Right atrium auricular region (tissue), 2 donors: Measurements from ENCODE around the gene DNAAF5. TPM values are rescaled to one million over a fixed set of nuclear protein-coding genes. Genes with fewer than 3 reads are reported as not detected.

ENCODE experiments used
- DNase-seq: peaks from one replicate; pipeline ENCODE4 v3.0.0-alpha.2; 2019; ENCODE audit warnings: low spot score
- H3K27ac ChIP-seq, 2 donors: fragments of 200-600 bp; sonication (generic); 1 replicate in 1 of 2; 2 replicates in 1 of 2; pipeline ENCODE4 v1.5.1; 2016 to 2019
- H3K27me3 ChIP-seq, 2 donors: fragments of 200-600 bp; sonication (generic); one replicate each; pipeline versions ENCODE4 v1.5.1 to v1.6.0; 2017 to 2019
- H3K36me3 ChIP-seq: fragments of 200-600 bp; sonication (generic); one replicate; pipeline ENCODE4 v1.5.1; 2016
- H3K4me1 ChIP-seq, 2 donors: fragments of 200-600 bp; sonication (generic); one replicate each; pipeline versions ENCODE4 v1.5.1 to v1.6.0; 2017 to 2019
- H3K4me3 ChIP-seq, 2 donors: fragments of 200-600 bp; sonication (generic); 1 replicate in 1 of 2; 2 replicates in 1 of 2; pipeline ENCODE4 v1.5.1; 2017 to 2019; ENCODE audit warnings: mild to moderate bottlenecking in 1 of 2, moderate library complexity in 1 of 2
- H3K9me3 ChIP-seq, 2 donors: fragments of 200-600 bp; sonication (generic); one replicate each; pipeline ENCODE4 v1.5.1; 2019
- CTCF ChIP-seq, 2 donors: fragments of 200-600 bp; sonication (generic); IDR thresholded peaks; one replicate each; pipeline ENCODE4 v1.5.1; 2019; ENCODE audit warnings: antibody characterized with exemption in 2 of 2
- total RNA-seq, 2 donors: library from RNA; depleted of rRNA; stranded (reverse); fragments of >200 nt; gene quantifications; one replicate each; pipeline ENCODE4 v1.1.0, GENCODE V29; 2016

The DNAAF5 gene
- total RNA-seq, 2 donors from 2014 or later = 19.0 to 35.5 TPM

GRCh38 chr7:774161-775109, 47.9 kb downstream of the DNAAF5 start:
- peaks cover 13% of the 10 kb centered on the region for H3K36me3 ChIP-seq
- no peak overlapping the region for H3K27ac ChIP-seq
- no peak for DNase-seq
- H3K4me3 ChIP-seq = no peak overlapping the region
- TF ChIP-seq CTCF (IDR thresholded peaks at IDR 0.05) = peak; percentile 96 to 98
- peaks cover 0 to 26% of the 10 kb centered on the region in 2 donors for H3K4me1 ChIP-seq
- no peaks in the 10 kb centered on the region for H3K27me3 ChIP-seq
- no peaks in the 10 kb centered on the region for H3K9me3 ChIP-seq

- H3K36me3 ChIP-seq = peaks cover 13% of the 10 kb centered on the region
Observed at GRCh38 chr7:776381-776780, 49.9 kb downstream of the DNAAF5 start.

GRCh38 chr7:776992-777727, 50.7 kb downstream of the DNAAF5 start:
- no peaks in the 10 kb centered on the region for H3K27me3 ChIP-seq
- H3K36me3 ChIP-seq = peaks cover 13% of the 10 kb centered on the region
- no peaks in the 10 kb centered on the region for H3K9me3 ChIP-seq
- no peak for TF ChIP-seq CTCF (IDR thresholded peaks at IDR 0.05)
- no peak for DNase-seq
- H3K4me3 ChIP-seq = no peak overlapping the region
- H3K27ac ChIP-seq = no peak overlapping the region
- peaks cover 0 to 17% of the 10 kb centered on the region in 2 donors for H3K4me1 ChIP-seq

More at GRCh38 chr7:776381-776780, 49.9 kb downstream of the DNAAF5 start:
- DNase-seq = no peak
- no peaks in the 10 kb centered on the region for H3K27me3 ChIP-seq
- TF ChIP-seq CTCF (IDR thresholded peaks at IDR 0.05) = no peak
- H3K9me3 ChIP-seq = no peaks in the 10 kb centered on the region
- no peak overlapping the region for H3K4me3 ChIP-seq
- no peak overlapping the region for H3K27ac ChIP-seq
- peaks cover 0 to 24% of the 10 kb centered on the region in 2 donors for H3K4me1 ChIP-seq

- DNase-seq = no peak
- Histone ChIP-seq H3K4me1 (peaks cover 0 to 17% of the 10 kb centered on the region in 2 donors), H3K27ac (no peak overlapping the region), H3K9me3 (no peaks in the 10 kb centered on the region), H3K36me3 (peaks cover 13% of the 10 kb centered on the region), H3K27me3 (no peaks in the 10 kb centered on the region), H3K4me3 (no peak overlapping the region)
- TF ChIP-seq CTCF (IDR thresholded peaks at IDR 0.05) = no peak
Observed at GRCh38 chr7:777728-778078, 51.2 kb downstream of the DNAAF5 start.

- peak overlapping the region; percentile 75 to 85 for H3K27ac ChIP-seq
- no peaks in the 10 kb centered on the region for H3K27me3 ChIP-seq
- H3K4me3 ChIP-seq = no peak overlapping the region
- DNase-seq = no peak
- peaks cover 0 to 17% of the 10 kb centered on the region in 2 donors for H3K4me1 ChIP-seq
- H3K9me3 ChIP-seq = no peaks in the 10 kb centered on the region
- peaks cover 14% of the 10 kb centered on the region for H3K36me3 ChIP-seq
- no peak for TF ChIP-seq CTCF (IDR thresholded peaks at IDR 0.05)
Observed at GRCh38 chr7:778271-778967, 51.9 kb downstream of the DNAAF5 start.
